HepG2 (cell line): ENCODE measurements around the gene BDNF. TPM values are rescaled to one million over a fixed set of nuclear protein-coding genes. Genes with fewer than 3 reads are reported as not detected.

Experiments
- ATAC-seq: fragments of 200-7000 bp; cut with Tn5 transposase; 3 replicates; pipeline ENCODE4 v1.9.1; 2020; ENCODE audit warnings: mild to moderate bottlenecking, moderate library complexity
- BruUV-seq: library from RNA; stranded (reverse); fragments of 400-500 nt; replicated peaks from 2 replicates; lab custom pipeline; 2021; lab: Mats Ljungman, UMichigan
- CTCF ChIA-PET: fragments of 300-600 bp; formaldehyde crosslinking; extraction: SDS; loops from one replicate; lab custom pipeline; 2021; ENCODE audit warnings: low total read pairs, inconsistent platforms, low intra/inter-chr PET ratio; lab: Yijun Ruan, JAX
- POLR2A ChIA-PET: fragments of 350-600 bp; sonication (Branson Sonifier 250); formaldehyde crosslinking; loops from one replicate; lab custom pipeline; 2020; ENCODE audit warnings: antibody characterized with exemption, inconsistent platforms; lab: Yijun Ruan, JAX
- DNase-seq: peaks from one replicate; pipeline ENCODE4 v3.0.0-alpha.2; 2015; ENCODE audit warnings: low spot score
- FAIRE-seq: peaks from 3 replicates; lab custom pipeline; 2011; peaks lifted over from hg19 to GRCh38; lab: Jason Lieb, UNC
- H2AFZ ChIP-seq: one replicate; pipeline ENCODE4 v1.6.1; 2011; ENCODE audit warnings: low read length, inconsistent platforms
- H3K27ac ChIP-seq: fragments of 300-600 bp; 3 replicates; pipeline ENCODE4 v1.8.0; 2011; ENCODE audit warnings: mixed run types, mild to moderate bottlenecking, mixed read lengths, low read length, inconsistent platforms; ENCODE audit not compliant: insufficient read depth; ENCODE audit errors: extremely low read length
- H3K27me3 ChIP-seq, 2 experiments: fragments of 200-600 bp in 1 of 2; 2 replicates in 1 of 2; 3 replicates in 1 of 2; pipeline versions ENCODE4 v1.6.0 to v1.8.0; 2011; ENCODE audit warnings: low read length in 2 of 2, mild to moderate bottlenecking in 2 of 2, moderate library complexity in 2 of 2, inconsistent platforms in 1 of 2; ENCODE audit not compliant: insufficient read depth in 2 of 2, control insufficient read depth in 1 of 2
- H3K36me3 ChIP-seq, 2 experiments: fragments of 200-600 bp in 1 of 2; replicated peaks in 1 of 2; 2 replicates in 1 of 2; 3 replicates in 1 of 2; pipeline versions ENCODE4 v1.5.1 to v1.8.0; 2011; ENCODE audit warnings: low read length in 2 of 2, inconsistent platforms in 1 of 2; ENCODE audit not compliant: insufficient read depth in 2 of 2, control insufficient read depth in 1 of 2
- H3K4me1 ChIP-seq: 2 replicates; pipeline ENCODE4 v1.5.1; 2012; ENCODE audit warnings: low read length, inconsistent platforms; ENCODE audit not compliant: insufficient read depth
- H3K4me2 ChIP-seq: 2 replicates; pipeline ENCODE4 v1.6.0; 2011; ENCODE audit warnings: low read depth, low read length, inconsistent platforms
- H3K4me3 ChIP-seq, 3 experiments: fragments of 200-600 bp in 1 of 3; sonication (generic), shearing (Covaris generic) in 1 of 3; replicated peaks in 1 of 3; 2 replicates each; pipeline ENCODE4 v1.5.1; 2011 to 2016; ENCODE audit warnings: low read length in 3 of 3, inconsistent platforms in 2 of 3, low read depth in 2 of 3, mild to moderate bottlenecking in 2 of 3, control low read depth in 1 of 3, mixed read lengths in 1 of 3; ENCODE audit not compliant: insufficient read depth in 1 of 3
- H3K79me2 ChIP-seq: one replicate; pipeline ENCODE4 v1.6.1; 2011; ENCODE audit warnings: low read length, inconsistent platforms; ENCODE audit not compliant: insufficient read depth
- H3K9ac ChIP-seq: 2 replicates; pipeline ENCODE4 v1.6.0; 2011; ENCODE audit warnings: mild to moderate bottlenecking, low read depth, low read length, inconsistent platforms; ENCODE audit not compliant: insufficient read depth
- H3K9me3 ChIP-seq: 2 replicates; pipeline ENCODE4 v1.5.1; 2012; ENCODE audit warnings: mild to moderate bottlenecking, low read length
- H4K20me1 ChIP-seq: 2 replicates; pipeline ENCODE4 v1.6.0; 2011; ENCODE audit warnings: inconsistent platforms, mild to moderate bottlenecking, low read length, moderate library complexity; ENCODE audit not compliant: insufficient read depth
- BCL6 ChIP-seq: IDR thresholded peaks from 2 replicates; pipeline ENCODE4 v1.6.1; 2016; ENCODE audit warnings: missing genetic modification reagents, missing compliant biosample characterization
- FOXK1 ChIP-seq: sonication (generic); formaldehyde crosslinking; IDR thresholded peaks from 2 replicates; pipeline ENCODE4 v1.4.0; 2020; ENCODE audit warnings: low read depth, missing genetic modification reagents, borderline replicate concordance
- GMEB1 ChIP-seq: sonication (generic); formaldehyde crosslinking; IDR thresholded peaks from 2 replicates; pipeline ENCODE4 v1.5.1; 2020; ENCODE audit warnings: missing genetic modification reagents, mild to moderate bottlenecking, borderline replicate concordance
- HHEX ChIP-seq: IDR thresholded peaks from 2 replicates; pipeline ENCODE4 v1.6.1; 2016; ENCODE audit warnings: control low read depth
- KLF11 ChIP-seq: IDR thresholded peaks from 2 replicates; pipeline ENCODE4 v1.6.1; 2016; ENCODE audit warnings: missing compliant biosample characterization
- NBN ChIP-seq: fragments of 450-650 bp; conservative IDR thresholded peaks from 2 replicates; pipeline ENCODE4 v1.6.1; 2017
- PPARG ChIP-seq: conservative IDR thresholded peaks from 2 replicates; pipeline ENCODE4 v1.6.1; 2016; ENCODE audit warnings: missing biosample characterization, missing genetic modification reagents
- TEAD2 ChIP-seq: sonication (generic); formaldehyde crosslinking; IDR thresholded peaks from 2 replicates; pipeline ENCODE4 v1.9.0; 2021; ENCODE audit warnings: missing genetic modification reagents
- ZBTB4 ChIP-seq: sonication (generic); formaldehyde crosslinking; IDR thresholded peaks from 2 replicates; pipeline ENCODE4 v1.4.0; 2020; ENCODE audit warnings: missing genetic modification reagents, mild to moderate bottlenecking, borderline replicate concordance
- ZNF138 ChIP-seq: sonication (generic); formaldehyde crosslinking; IDR thresholded peaks from 2 replicates; pipeline ENCODE4 v1.5.0; 2020; ENCODE audit warnings: mild to moderate bottlenecking, low read depth, missing genetic modification reagents
- ZNF253 ChIP-seq: sonication (generic); formaldehyde crosslinking; IDR thresholded peaks from 2 replicates; pipeline ENCODE4 v1.8.0; 2022; ENCODE audit warnings: mild to moderate bottlenecking, missing genetic modification reagents, borderline replicate concordance
- ZNF274 ChIP-seq: sonication (generic); formaldehyde crosslinking; IDR thresholded peaks from 2 replicates; pipeline ENCODE4 v1.5.1; 2020; ENCODE audit warnings: mild to moderate bottlenecking, missing genetic modification reagents
- ZNF589 ChIP-seq: sonication (generic); formaldehyde crosslinking; conservative IDR thresholded peaks from 2 replicates; pipeline ENCODE4 v1.8.0; 2022; ENCODE audit warnings: mild to moderate bottlenecking, moderate library complexity, missing genetic modification reagents
- ZNF710 ChIP-seq: sonication (generic); formaldehyde crosslinking; IDR thresholded peaks from 2 replicates; pipeline ENCODE4 v1.5.0; 2020; ENCODE audit warnings: mild to moderate bottlenecking, missing genetic modification reagents, borderline replicate concordance
- WGBS: methylation state at CpG from one replicate; pipeline ENCODE4 v1.1.6; 2017; ENCODE audit warnings: low lambda C conversion rate; 5-methylcytosine and 5-hydroxymethylcytosine counted together
- in situ Hi-C: cut with HindIII; loops from 2 replicates; pipeline ENCODE4 v1.10.0; 2017; ENCODE audit warnings: low pct_unique_long_range_greater_than_20kb; ENCODE audit not compliant: extremely low pct_ligation_motif_present
- intact Hi-C: fragments of 100-400 bp; cut with micrococcal nuclease; formaldehyde crosslinking; loops from one replicate; pipeline ENCODE4 v1.10.0; 2022; ENCODE audit not compliant: unreplicated experiment
- polyA plus RNA-seq, 8 experiments: library from polyadenylated mRNA; depleted of rRNA in 3 of 8; stranded (reverse) in 7 of 8; unstranded in 1 of 8; fragments of >200 nt; fragmentation: Illumina TruSeq in 4 of 8; extraction: Trizol in 4 of 8; gene quantifications; 2 replicates each; pipeline versions ENCODE4 v1.2.1 to v1.2.3, GENCODE V29; 2011 to 2016; ENCODE audit warnings: low read depth in 4 of 8, missing spikeins in 1 of 8, mixed read lengths in 1 of 8; ENCODE audit not compliant: insufficient read depth in 1 of 8
- total RNA-seq, 5 experiments: library from RNA; depleted of rRNA; stranded (reverse); fragments of >200 nt; fragmentation: Illumina TruSeq; extraction: Trizol; gene quantifications; 2 replicates each; pipeline ENCODE4 v1.2.3, GENCODE V29; 2016; ENCODE audit warnings: low read depth in 1 of 5

The BDNF gene
- total and polyA plus RNA-seq, 2 of the 13 experiments (the other 11 are each of a cell fraction or from before 2014, with no cell fraction given), result 0.02 TPM; not detected in 1

- TF ChIP-seq GMEB1 (CRISPR knock-in tag) (no peak), ZNF138 (CRISPR knock-in tag) (no peak), FOXK1 (no peak), TEAD2 (no peak), PPARG (no peak), ZNF710 (CRISPR knock-in tag) (no peak)
These were observed 54.0 kb downstream of the BDNF start (continued) for GRCh38 chr11:27646051-27646818.

- ChIA-PET POLR2A (no interaction called here), CTCF (no interaction called here)
- no peak for ATAC-seq
- no peak overlapping the region for H3K4me3 ChIP-seq
- no peak for FAIRE-seq
- 0% methylated on average over 2 of the region's 2 CpGs for WGBS
- no peak overlapping the region for H2AFZ ChIP-seq
- intact Hi-C loops (no loop called here), in situ Hi-C loops (no loop called here)
- H3K36me3 ChIP-seq, result no peaks in the 10 kb centered on the region
- no peak overlapping the region for H3K9ac ChIP-seq
- DNase-seq, result no peak
- H3K9me3 ChIP-seq, result no peaks in the 10 kb centered on the region
- no peak overlapping the region for H3K27ac ChIP-seq
- H3K27me3 ChIP-seq, result no peaks in the 10 kb centered on the region
- no peak overlapping the region for H3K4me2 ChIP-seq
- BruUV-seq, result no TSS peak
- H3K79me2 ChIP-seq, result no peaks in the 10 kb centered on the region
- no peaks in the 10 kb centered on the region for H4K20me1 ChIP-seq
- H3K4me1 ChIP-seq, result no peaks in the 10 kb centered on the region
- TF ChIP-seq KLF11 (CRISPR knock-in tag) (no peak), ZNF274 (CRISPR knock-in tag) (no peak), ZBTB4 (CRISPR knock-in tag) (no peak), ZNF589 (CRISPR knock-in tag) (no peak), NBN (no peak), ZNF253 (no peak), BCL6 (CRISPR knock-in tag) (no peak), HHEX (CRISPR knock-in tag) (no peak)
These were observed 57.3 kb downstream of the BDNF start for GRCh38 chr11:27642954-27643353.
